Measurements from ENCODE around the gene SLITRK4. TPM values are rescaled to one million over a fixed set of nuclear protein-coding genes. Genes with fewer than 3 reads are reported as not detected.
A peak's percentile ranks its signal among the peaks of the same experiment; 100 is the strongest.

Gene SLITRK4
- total RNA-seq, 1 donor: 3.0 TPM

DNA sequence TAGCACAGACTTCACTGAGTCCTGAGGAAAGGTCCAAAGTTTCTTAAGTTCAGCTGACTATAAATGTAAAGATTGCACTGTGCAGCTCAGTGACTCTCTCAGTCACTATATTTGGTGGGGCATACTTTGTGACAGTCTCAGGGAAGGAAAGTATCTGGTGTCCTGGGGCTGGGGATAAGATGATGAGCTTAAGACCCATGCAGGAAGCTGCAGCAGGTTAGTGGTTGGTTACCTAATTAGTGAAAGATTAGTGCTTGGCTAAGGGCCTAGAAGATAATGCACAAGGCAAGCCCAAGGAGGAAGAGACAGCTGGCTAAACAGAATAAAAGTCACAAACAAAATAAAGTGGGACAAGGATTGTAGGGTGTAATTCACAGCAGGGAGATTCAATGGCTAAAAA, 25.4 kb upstream of the SLITRK4 start:
- TF ChIP-seq, protein P1, sequence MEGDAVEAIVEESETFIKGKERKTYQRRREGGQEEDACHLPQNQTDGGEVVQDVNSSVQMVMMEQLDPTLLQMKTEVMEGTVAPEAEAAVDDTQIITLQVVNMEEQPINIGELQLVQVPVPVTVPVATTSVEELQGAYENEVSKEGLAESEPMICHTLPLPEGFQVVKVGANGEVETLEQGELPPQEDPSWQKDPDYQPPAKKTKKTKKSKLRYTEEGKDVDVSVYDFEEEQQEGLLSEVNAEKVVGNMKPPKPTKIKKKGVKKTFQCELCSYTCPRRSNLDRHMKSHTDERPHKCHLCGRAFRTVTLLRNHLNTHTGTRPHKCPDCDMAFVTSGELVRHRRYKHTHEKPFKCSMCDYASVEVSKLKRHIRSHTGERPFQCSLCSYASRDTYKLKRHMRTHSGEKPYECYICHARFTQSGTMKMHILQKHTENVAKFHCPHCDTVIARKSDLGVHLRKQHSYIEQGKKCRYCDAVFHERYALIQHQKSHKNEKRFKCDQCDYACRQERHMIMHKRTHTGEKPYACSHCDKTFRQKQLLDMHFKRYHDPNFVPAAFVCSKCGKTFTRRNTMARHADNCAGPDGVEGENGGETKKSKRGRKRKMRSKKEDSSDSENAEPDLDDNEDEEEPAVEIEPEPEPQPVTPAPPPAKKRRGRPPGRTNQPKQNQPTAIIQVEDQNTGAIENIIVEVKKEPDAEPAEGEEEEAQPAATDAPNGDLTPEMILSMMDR (IDR thresholded peaks at IDR 0.05; ENCODE audit: insufficient read depth, low read depth, low read length): no peak
- H3K4me3 ChIP-seq (ENCODE audit: low read depth, low read length): no peak overlapping the region
- DNase-seq (ENCODE audit: low read depth): no peak

DNA sequence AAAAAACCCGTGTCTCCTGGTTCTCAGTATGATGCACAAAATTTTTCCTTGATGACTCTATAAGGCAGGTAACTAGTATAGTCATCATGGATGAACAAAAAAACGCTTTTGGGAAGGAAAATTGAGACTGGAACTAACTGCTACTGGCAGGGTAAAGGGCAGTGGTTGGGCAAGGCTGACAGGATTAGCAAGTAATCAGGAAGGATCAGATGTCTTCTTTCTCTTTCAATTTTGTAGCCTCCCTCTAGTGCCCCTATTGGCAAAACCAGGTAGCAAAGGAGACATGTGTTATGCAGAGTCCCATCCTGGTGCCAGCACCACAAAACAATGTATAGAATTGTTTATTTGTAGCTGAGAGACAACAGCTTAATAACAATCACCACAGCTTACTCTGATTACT, 12.8 kb upstream of the SLITRK4 start:
- TF ChIP-seq, protein P1 (IDR thresholded peaks at IDR 0.05; ENCODE audit: insufficient read depth, low read depth, low read length): peak; percentile 17
- no peak for DNase-seq (ENCODE audit: low read depth)
- no peak overlapping the region for H3K4me3 ChIP-seq (ENCODE audit: low read depth, low read length)

DNA sequence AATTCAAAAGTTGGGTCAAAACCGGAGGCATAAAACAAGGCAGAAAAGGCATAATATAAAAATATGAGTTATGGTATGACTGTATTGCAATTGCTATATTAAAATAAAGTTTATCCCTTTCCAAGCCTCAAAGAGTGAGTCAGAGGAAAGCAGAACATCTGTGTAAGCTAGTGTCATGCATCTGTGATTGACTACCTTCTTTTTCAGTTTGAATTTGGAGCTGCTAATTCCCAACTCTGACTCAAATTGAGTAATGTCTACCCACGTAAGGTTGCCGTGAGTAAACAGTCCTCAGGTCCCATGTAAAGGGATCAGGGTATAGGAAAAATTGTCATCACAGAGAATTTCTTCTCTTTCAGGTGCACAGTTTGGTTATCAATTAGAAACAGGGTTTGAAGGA, 6.5 kb upstream of the SLITRK4 start:
- no peak overlapping the region for H3K4me3 ChIP-seq (ENCODE audit: low read depth, low read length)
- TF ChIP-seq, protein P1 (IDR thresholded peaks at IDR 0.05; ENCODE audit: insufficient read depth, low read depth, low read length): no peak
- no peak for DNase-seq (ENCODE audit: low read depth)

DNA sequence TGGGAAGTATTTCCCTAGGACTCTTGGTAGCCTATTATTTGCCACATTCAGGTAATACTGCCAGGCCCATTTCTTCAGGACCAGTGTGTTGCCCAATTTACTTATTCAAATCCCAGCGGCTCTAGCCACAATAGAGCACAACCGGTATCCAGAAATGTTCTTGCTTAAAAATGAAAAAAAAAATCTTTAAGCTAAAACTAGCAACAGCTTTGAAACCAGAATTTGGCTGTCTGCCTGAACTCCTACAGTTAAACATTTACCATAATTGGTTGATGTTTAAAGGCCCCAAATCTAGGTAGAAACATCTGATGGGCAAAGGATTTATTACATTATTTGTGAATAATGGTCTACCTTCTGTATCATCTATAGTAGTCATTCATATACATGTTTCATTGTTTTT, 930 bp upstream of the SLITRK4 start:
- TF ChIP-seq, protein P1 (IDR thresholded peaks at IDR 0.05; ENCODE audit: insufficient read depth, low read depth, low read length): no peak
- H3K4me3 ChIP-seq (ENCODE audit: low read depth, low read length): no peak overlapping the region
- DNase-seq (ENCODE audit: low read depth): no peak

DNA sequence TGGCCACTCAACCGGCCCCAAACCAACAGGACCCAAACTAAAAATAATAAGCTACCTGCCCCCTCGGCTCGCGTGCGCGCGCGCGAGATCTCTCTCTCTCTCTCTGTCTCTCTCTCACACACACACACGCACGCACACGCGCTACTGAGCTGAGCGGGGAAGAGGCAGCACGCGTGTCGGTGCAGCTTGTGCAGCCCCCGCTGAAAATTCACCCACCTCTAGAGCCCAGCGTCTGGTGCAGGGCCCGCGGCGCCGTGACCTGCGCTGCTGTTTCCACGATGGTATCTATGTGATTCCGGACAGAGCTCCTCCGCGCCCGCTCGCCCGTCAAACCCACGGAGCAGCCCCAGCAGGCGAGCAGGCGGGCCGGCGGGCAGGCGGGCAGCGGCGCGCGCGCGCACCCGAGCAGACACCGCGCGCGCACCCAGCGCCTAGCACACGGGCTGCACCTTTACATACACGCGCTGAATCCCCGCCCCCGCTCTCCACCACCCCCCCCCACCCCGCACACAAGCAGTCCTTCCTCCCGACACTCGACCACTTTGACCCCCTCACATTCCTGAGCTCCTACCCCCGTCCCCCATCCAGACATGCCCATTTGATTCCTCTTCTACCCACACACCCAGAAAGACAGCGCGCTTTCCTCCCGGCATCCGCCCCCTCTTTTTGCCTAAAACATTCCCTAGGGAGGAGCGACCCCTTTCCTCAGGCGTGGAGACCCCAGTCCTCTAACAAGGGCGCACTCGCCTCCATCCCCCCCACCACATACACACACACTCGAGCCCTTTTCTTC, 1.0 kb downstream of the SLITRK4 start:
- TF ChIP-seq, protein P1 (IDR thresholded peaks at IDR 0.05; ENCODE audit: insufficient read depth, low read depth, low read length): no peak
- peak overlapping the region; percentile 44 for H3K4me3 ChIP-seq (ENCODE audit: low read depth, low read length)
- DNase-seq (ENCODE audit: low read depth): no peak

DNA sequence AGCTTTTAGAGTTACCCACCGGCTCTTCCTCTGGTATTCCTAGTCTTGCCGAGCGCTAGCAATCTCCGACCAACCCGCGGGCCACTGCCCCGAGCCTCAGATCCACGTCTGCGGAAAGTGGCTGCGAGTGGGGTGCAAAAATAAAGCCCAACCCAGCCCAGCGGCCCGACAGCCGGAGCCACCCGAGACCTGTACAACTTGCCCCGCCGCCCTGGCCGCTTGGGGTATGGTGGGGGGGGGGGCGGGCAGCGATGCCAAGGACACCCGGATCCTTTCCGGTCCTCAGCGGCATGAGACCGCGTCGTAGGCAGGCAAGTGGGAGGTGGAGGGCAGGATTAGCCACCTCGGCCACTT, 1.6 kb downstream of the SLITRK4 start:
- TF ChIP-seq, protein P1 (IDR thresholded peaks at IDR 0.05; ENCODE audit: insufficient read depth, low read depth, low read length): no peak
- no peak for DNase-seq (ENCODE audit: low read depth)
- peak overlapping the region; percentile 40 for H3K4me3 ChIP-seq (ENCODE audit: low read depth, low read length)
